NCI-H1048 (cell line): Measurements from ENCODE around the gene RNF39.
"Not testable (repeated sequence)": the region's sequence is repeated elsewhere in the genome, so short reads cannot be mapped to it uniquely, and the experiment has no call there.

Experiments
- DNase-seq: peaks from one replicate; lab custom pipeline; 2025; lab: John Stamatoyannopoulos, UW

The RNF39 gene

DNA sequence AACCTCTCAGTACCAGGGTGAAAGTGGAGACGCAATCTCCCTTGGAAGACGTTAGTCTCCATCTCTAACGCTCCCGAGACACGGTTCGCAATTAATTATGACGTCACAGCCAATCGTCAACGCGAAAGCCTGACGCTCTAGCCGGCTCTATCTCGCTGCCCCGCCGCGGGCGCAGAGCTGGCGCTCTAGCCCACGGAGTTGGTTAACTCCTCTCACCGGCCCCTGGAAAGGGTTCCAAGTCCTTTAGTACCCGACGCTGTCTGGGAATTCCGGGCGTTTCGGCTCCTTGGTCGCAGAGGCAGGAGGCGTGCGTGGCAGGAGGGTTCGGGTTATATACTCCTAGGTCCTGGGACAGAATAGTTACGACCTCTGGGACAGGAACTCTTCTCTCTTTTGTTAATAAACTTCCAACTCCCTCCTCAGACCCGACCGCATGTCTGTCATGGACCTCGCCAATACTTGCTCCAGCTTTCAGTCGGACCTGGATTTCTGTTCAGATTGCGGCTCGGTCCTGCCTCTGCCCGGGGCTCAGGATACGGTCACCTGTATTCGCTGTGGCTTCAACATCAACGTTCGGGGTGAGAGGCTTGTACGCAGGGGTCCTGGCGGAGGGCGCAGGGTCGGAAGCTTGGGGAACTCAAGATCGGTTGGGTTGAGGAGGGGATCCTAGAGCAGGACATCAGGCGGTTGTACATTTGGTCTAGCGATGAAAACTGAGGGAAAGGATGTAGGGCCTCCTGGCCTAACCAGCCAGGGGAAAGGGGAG lies 14.3 kb downstream of the RNF39 start, which contains the start of gene POLR1H:
TSS of gene POLR1H (plus strand) at position 174 of the 766 bp plus-strand sequence. CDS start at position 434, 260 bp downstream.
- DNase-seq: peak; percentile 94

DNA sequence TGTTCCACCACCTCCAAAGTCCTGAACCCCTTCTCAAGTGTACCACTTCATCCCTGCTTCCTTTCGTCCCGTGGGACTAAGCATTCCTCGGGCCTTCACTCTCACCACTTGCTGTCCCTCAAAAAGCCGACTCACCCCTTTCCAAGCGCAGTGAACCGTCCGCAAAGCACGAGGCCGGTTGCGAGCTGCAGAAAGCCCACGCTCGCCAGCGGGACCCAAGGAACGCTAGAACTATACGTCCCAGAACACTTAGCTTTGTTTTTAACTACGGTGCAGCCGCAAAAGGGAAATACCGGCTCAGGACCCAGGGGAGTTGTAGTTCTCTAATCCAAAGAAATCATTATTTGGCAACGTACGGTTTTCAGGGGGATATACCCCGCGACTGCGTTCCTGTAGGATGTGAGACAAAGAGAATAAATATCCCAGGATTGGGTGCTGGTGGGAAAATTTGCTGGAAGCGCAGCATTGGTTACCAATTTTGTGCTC lies 14.9 kb downstream of the RNF39 start:
- no peak for DNase-seq

DNA sequence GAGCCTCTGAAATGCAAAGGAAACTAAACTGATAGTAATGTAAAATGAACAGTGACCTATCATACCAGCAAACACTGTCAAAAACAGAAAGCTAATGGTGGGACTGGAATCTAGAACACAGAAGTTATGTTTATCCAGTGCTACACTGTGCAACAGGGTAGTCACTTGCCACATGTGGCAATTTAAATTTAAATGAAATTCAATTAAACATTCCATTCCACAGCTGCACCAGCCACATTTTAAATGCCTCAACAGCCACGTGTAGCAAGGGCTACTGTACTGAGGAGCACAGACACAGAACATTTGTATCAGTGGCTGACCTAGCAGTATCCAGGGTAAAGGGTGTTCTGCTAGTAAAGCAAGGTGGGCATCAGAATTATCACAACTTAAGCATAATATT lies 20.1 kb downstream of the RNF39 start:
- no peak for DNase-seq

DNA sequence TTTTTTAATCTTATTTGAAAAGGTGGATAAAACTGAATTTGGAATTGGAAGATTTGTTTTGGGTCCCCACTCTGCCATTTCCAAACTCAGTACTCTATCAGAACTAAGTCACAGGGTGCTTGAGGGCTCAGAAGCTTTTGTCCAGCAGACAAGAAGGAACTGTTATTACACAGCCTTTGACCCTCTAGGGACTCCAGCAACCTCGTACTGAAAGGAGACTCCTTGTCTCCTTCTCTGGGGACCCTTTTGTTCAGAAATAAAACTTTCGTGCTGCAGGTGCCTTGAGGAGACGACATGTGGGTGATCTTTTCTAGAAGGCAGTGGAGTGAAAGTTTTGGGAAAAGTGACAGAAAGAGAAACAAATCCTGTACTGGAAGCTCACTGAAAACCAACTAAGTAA lies 21.9 kb downstream of the RNF39 start:
- DNase-seq: no peak

DNA sequence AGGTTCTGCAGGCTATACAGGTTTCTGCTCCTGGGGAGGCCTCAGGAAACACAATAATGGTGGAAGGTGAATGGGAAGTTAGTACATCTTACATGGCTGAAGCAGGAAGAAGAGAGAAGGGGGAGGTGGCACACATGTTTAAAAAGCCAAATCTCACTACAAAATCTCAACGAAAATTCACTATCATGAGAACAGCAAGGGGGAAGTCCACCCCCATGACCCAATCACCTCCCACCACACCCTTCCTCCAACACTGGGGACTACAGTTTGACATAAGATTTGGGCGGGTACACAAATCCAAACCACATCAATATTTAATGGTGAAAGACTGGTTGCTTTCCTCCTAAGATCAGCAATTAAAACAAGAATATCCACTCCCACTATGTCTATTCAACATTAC lies 28.3 kb downstream of the RNF39 start:
- no peak for DNase-seq

DNA sequence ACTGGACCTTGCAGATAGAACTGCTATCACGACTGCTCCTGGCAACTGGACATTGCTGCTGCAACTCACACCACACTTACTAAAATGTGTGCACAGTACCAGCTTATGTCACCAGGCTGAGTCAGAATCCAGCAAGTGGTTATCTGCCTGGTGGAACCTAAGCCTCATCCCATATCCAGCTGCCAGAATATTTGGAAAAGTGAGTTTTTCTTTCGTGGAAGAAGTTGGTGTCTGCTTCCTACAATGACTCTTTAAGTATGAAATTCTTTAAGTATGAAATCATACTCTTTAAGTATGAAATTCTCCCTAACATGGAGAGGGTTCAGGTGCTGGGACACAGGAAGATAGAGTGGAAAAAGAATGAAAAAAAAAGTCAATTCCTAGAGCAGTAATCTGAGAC lies 30.9 kb downstream of the RNF39 start:
- DNase-seq: no peak

DNA sequence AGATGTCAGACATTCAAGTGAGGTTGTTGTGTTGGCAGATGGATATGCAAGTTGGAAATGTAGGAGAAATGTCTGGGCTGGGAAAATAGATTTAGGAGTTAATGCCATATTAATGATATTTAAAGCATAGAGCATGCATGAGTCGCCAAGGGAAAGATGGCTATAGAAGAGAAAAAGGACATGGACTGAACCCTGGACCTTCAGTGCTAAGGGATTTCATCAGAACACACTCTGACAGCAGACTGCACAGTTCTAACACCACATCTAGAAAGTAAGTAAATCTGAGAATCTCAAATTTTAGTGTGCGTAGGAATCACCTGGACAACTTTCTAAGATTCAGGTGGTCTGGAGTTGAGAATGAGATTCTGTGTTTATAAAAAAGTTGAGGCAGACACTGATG lies 31.8 kb downstream of the RNF39 start:
- DNase-seq: no peak

DNA sequence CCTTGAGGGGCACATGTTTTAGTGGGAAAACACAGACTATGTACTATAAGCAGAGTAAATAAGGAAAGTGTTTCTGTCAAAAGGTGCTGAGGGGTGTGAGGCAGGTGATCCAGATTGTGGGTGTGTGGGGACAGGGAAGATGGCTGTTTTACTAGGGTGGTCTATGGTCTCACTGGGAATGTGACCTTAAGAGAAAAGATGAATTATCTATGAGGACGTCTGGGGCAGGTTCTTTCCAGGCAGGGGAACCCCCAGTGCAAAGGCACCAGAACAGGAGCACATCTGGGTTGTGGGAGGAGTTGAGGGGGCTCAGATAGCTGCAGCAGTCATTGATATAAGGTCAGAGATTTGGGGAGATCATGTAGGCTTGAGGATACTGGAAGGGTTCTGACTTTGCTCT lies 32.7 kb downstream of the RNF39 start:
- no peak for DNase-seq

DNA sequence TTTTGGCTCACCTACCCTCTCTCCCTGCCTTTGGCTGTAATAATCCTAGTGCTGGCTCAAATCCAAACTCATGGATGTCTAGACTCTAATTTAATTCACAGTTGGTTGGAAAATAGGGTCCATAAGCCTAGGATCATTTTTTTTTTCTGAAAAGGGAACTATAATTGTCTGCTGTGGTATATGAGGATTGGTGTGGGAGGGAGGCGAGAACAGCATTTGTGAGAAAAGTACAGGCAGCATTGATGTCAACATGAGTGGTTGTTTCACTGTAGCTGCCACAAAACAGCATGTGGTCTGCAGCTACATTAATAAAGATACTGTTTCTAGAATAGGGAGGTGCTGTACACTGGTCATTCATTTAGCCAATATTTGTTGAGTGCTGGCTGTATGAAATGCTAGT lies 33.1 kb downstream of the RNF39 start:
- DNase-seq: no peak

DNA sequence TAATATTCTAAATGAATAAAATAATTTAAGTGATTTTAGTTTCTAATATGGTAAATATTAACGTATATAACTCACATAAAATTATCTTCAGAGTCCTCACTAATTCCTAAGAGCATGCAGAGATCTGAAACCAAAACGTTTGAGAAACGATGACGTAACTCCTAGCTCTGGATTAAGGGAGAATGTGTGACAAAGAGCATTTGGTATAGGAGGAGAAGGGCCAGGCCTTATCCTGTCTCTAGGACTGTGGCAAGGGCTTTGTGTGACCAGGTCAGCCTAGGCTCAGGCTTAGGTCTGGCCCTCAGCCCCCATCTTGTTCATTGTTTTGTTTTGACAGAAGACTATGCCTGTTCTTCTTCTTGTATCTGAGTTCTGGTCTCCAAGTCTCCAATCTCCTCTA lies 33.7 kb downstream of the RNF39 start:
- DNase-seq: no peak

DNA sequence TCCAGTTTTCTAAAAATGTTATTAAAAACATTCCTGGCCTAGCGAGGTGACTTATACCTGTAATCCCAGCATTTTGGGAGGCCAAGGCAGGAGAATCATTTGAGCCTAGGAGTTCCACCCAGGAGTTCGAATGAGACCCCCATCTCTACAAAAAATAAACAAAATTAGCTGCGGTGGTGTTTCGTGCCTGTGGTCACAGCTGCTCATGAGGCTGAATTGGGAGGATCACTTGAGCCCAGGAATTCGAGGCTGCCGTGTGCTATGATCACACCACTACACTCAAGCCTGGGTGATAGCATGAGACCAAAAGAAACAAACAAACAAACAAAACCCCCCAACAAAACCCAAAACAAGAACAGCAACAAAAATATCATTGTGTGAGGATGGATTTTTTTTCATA lies 34.3 kb downstream of the RNF39 start:
- no peak for DNase-seq

DNA sequence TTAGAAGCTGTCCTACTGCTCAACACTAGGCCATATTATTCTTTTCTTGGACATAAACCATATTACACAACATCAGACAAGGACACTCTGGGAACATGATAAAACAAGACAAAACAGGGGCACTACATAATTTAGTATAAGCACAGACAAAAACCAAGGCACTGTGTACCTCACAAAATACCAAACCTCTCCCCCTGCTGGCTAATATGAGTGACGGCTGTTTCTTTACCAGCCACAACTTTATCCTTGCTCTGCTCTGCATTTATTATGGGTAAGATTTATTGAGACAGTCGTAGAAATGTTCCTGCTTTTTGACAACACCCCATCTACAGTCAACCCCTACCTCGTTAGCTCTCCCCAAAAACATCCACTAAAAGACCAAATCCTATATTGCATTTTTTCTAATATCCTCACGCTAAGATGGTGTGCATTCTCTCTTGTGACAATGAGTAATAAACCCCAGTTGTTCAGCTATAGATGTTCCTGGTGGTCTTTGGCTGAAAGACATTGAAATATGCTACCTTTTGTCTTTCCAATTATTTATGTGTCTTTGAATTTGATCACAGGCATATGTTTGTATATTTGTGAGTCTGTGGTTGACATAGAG lies 38.3 kb downstream of the RNF39 start:
- DNase-seq: no peak

DNA sequence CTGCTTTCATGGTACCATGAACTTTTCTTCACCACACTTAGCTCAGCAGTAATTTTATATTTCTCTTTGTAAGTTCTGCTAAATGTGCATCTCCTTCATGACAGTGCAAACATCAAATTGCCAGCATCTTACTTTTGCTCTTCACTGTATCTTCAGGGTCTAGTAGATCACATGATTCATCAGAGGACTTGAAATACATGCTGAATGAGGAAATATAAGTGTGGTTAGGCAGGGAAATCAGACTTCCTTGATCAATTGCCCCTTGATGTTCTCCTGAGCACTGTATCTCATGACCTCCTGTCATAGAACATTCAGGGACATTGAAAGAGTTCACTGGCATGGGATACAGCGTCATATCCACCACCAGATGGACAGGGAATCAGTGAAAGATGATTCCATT lies 39.8 kb downstream of the RNF39 start:
- DNase-seq: no peak

DNA sequence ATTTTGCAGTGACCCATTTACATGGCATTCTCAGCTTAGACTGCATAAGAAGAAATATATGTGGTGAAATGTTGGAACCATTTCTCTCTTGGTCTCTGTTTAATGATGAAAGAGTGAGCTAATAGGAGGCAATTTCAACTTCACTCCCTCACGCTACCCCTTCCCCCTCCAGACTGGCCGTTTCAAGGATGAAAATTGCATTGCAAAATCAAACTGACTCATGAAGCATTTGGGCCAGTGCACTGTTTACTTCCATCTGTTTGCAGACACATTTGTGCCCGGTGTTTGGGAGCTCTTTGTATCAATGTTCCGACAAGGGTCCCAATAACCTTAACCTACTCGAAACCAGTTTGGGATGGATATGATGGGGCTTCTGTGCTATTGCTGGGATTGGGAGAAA lies 42.1 kb downstream of the RNF39 start:
- DNase-seq: not testable (repeated sequence)

DNA sequence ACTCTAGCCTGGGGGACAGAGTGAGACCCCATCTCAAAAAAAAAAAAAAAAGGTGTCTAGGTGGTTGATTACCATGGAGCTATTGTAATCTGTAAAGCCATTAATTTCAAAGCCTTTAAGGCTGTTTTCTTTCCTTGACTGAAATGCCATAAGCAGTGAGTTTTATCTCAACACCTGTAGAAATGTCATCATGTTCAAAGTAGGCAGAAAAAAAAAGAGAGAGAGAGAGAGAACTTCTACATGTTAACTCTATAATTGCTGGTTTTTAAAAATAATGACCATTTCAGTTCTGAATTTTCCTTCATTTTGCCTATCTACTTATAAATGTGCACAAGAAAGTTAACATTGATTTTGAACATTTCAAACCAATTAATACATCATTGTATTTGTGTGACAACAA lies 44.2 kb downstream of the RNF39 start:
- no peak for DNase-seq

DNA sequence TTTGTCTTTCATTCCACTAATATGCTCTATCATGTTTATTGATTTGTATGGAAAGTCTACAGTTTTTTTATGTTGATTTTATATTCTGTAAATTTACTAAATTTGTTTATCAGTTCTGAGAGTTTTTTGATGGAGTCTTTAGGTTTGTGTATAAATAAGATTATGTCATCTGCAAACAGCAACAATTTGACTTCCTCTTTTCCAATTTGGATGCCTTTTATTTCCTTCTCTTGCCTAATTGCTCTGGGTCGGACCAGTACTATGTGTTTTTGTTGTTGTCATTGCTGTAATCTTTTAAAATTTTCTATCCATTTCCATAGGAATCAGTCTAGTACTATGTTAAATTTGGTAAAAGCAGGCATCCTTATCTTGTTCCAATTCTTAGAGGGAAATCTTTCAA lies 46.0 kb downstream of the RNF39 start:
- DNase-seq: no peak

DNA sequence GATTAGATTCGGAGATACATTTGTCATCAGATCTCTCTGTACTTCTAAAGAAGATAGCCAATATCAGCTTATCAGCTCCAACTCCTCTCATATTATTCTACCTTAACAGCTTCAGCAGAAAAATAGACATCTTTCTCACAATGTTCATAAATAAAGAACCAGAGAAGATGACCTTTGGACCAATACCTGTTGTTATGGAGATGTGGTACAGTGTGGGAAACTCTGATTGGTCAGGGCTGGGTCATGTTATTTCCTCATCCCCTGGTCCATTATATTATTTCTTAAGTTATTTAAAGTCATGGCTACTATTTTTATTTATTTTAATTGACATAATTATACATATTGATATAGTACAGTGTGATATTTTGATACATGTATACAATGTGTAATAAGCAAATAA lies 50.4 kb downstream of the RNF39 start:
- DNase-seq: no peak

DNA sequence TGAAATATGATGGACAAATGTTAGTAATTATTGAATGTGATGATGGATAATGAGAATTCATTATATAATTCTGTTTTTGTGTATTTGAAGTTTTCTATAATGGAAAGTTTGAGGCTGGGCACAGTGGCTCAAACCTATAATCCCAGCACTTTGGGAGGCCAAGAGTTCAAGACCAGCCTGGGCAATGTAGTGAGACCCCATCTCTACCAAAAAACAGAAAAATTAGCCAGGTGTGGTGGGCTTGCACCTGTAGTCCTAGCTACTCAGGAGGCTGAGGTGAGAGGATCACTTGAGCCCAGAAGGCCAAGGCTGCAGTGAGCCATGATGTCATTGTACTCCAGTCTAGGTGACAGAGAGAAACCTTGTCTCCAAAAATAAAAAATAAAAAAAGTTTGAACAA lies 52.9 kb downstream of the RNF39 start:
- DNase-seq: not testable (repeated sequence)

DNA sequence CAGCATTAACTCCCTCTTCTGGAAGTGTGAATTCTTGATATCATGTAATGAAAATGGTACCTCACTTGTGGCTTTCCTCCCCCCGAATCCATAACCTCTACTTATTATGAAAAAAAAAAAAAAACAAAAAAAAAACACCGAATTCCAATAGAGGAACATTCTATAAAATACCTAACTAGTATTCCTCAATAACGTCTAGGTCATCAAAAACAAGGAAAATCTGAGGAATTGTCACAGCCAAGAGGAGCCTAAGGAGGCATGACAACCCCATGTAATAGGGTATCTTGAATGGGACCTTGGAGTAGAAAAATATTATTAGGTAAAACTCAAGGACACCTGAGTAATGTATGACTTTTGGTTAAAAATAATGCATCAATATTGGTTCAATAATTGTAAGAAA lies 53.4 kb downstream of the RNF39 start:
- no peak for DNase-seq

DNA sequence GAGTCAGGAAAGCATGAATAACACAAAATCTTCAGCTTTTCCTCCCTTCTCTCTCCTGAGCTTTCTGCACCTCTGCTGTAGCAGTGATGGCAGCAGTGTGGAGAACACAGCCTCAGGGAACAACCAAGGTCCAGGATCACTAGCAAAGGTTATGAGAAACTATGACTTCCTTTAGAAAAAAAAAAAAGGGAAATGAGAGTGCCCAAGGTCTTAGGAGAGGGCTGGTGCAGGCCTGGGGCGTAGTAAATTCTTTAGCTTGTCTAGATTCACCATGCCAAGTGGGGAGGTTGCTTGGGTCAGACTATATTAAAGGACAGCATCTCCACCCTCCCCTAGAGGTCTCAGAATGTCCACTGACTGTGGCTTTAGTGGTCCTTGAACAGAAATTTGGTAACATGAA lies 54.9 kb downstream of the RNF39 start:
- DNase-seq: no peak
